IMR-90 (cell line): ENCODE data around the gene CYTH1. TPM values are rescaled to one million over a fixed set of nuclear protein-coding genes. Genes with fewer than 3 reads are reported as not detected.

Source experiments
- ATAC-seq: fragments of 200-7000 bp; cut with Tn5 transposase; 2 replicates; pipeline ENCODE4 v1.9.1; 2020; ENCODE audit warnings: low read depth, mild to moderate bottlenecking, moderate library complexity
- BruUV-seq: library from RNA; stranded (reverse); fragments of 400-500 nt; replicated peaks from 2 replicates; lab custom pipeline; 2021; lab: Mats Ljungman, UMichigan
- CTCF ChIA-PET: fragments of 300-600 bp; formaldehyde crosslinking; extraction: SDS; loops from one replicate; lab custom pipeline; 2021; ENCODE audit warnings: antibody characterized with exemption; lab: Yijun Ruan, JAX
- POLR2A ChIA-PET: fragments of 300-600 bp; sonication (Branson Sonifier 250); formaldehyde crosslinking; loops from one replicate; lab custom pipeline; 2022; ENCODE audit warnings: antibody characterized with exemption; ENCODE audit not compliant: unreplicated experiment; lab: Charles Lee
- DNase-seq: peaks from one replicate; pipeline ENCODE4 v3.0.0; 2013
- H2AFZ ChIP-seq: replicated peaks from 2 replicates; pipeline ENCODE3; 2013; ENCODE audit warnings: low read length, mild to moderate bottlenecking; ENCODE audit not compliant: poor library complexity
- H2AK5ac ChIP-seq: 2 replicates; pipeline ENCODE4 v1.6.1; 2013; ENCODE audit warnings: low read depth, low read length, inconsistent platforms
- H2AK9ac ChIP-seq: replicated peaks from 2 replicates; pipeline ENCODE3; 2013; ENCODE audit warnings: mild to moderate bottlenecking, low read depth, low read length, moderate library complexity; ENCODE audit not compliant: poor library complexity
- H2BK120ac ChIP-seq: 2 replicates; pipeline ENCODE4 v1.6.1; 2013; ENCODE audit warnings: low read depth, low read length, inconsistent platforms
- H2BK15ac ChIP-seq: 3 replicates; pipeline ENCODE4 v1.6.1; 2013; ENCODE audit warnings: low read depth, low read length, inconsistent platforms
- H2BK20ac ChIP-seq: 2 replicates; pipeline ENCODE4 v1.6.1; 2013; ENCODE audit warnings: low read depth, mild to moderate bottlenecking, inconsistent platforms, low read length, moderate library complexity
- H2BK5ac ChIP-seq: 2 replicates; pipeline ENCODE4 v1.6.1; 2013; ENCODE audit warnings: mild to moderate bottlenecking, low read depth, low read length, inconsistent platforms; ENCODE audit not compliant: poor library complexity, severe bottlenecking
- H3K14ac ChIP-seq: replicated peaks from 2 replicates; pipeline ENCODE4 v1.6.1; 2013; ENCODE audit warnings: low read depth, low read length, inconsistent platforms
- H3K18ac ChIP-seq: 2 replicates; pipeline ENCODE4 v1.6.1; 2013; ENCODE audit warnings: low read depth, low read length, control low read depth
- H3K23ac ChIP-seq: 2 replicates; pipeline ENCODE4 v1.6.1; 2013; ENCODE audit warnings: low read depth, low read length, inconsistent platforms
- H3K27ac ChIP-seq: 2 replicates; pipeline ENCODE4 v1.5.1; 2013; ENCODE audit warnings: mild to moderate bottlenecking, control low read depth, low read length; ENCODE audit not compliant: insufficient read depth
- H3K27me3 ChIP-seq: 2 replicates; pipeline ENCODE4 v1.6.1; 2013; ENCODE audit warnings: low read length; ENCODE audit not compliant: control insufficient read depth, insufficient read depth
- H3K36me3 ChIP-seq: 2 replicates; pipeline ENCODE4 v1.6.1; 2013; ENCODE audit warnings: low read length, mixed read lengths; ENCODE audit not compliant: control insufficient read depth, insufficient read depth
- H3K4ac ChIP-seq: 2 replicates; pipeline ENCODE4 v1.6.1; 2013; ENCODE audit warnings: low read depth, low read length, inconsistent platforms
- H3K4me1 ChIP-seq: 2 replicates; pipeline ENCODE4 v1.6.1; 2013; ENCODE audit warnings: low read length, mixed read lengths; ENCODE audit not compliant: control insufficient read depth, insufficient read depth
- H3K4me2 ChIP-seq: 2 replicates; pipeline ENCODE4 v1.6.1; 2013; ENCODE audit warnings: low read depth, mild to moderate bottlenecking, control low read depth, low read length, moderate library complexity
- H3K4me3 ChIP-seq: 2 replicates; pipeline ENCODE4 v1.5.1; 2013; ENCODE audit warnings: low read depth, mild to moderate bottlenecking, control low read depth, low read length, moderate library complexity; ENCODE audit not compliant: insufficient read depth
- H3K56ac ChIP-seq: 2 replicates; pipeline ENCODE4 v1.6.1; 2013; ENCODE audit warnings: low read length, inconsistent platforms; ENCODE audit not compliant: insufficient read depth; ENCODE audit errors: extremely low read depth
- H3K79me1 ChIP-seq, 2 experiments: 2 replicates each; pipeline ENCODE4 v1.6.1; 2013; ENCODE audit warnings: low read length in 2 of 2, inconsistent platforms in 1 of 2, low read depth in 1 of 2
- H3K9ac ChIP-seq: 2 replicates; pipeline ENCODE4 v1.6.1; 2013; ENCODE audit warnings: low read depth, low read length, control low read depth
- H3K9me1 ChIP-seq: 2 replicates; pipeline ENCODE4 v1.6.1; 2013; ENCODE audit warnings: low read length, inconsistent platforms; ENCODE audit not compliant: insufficient read depth
- H3K9me3 ChIP-seq: 2 replicates; pipeline ENCODE4 v1.6.1; 2013; ENCODE audit warnings: low read length; ENCODE audit not compliant: control insufficient read depth, insufficient read depth
- H4K20me1 ChIP-seq: 2 replicates; pipeline ENCODE4 v1.6.1; 2013; ENCODE audit warnings: low read length, inconsistent platforms; ENCODE audit not compliant: insufficient read depth
- H4K5ac ChIP-seq: 2 replicates; pipeline ENCODE4 v1.6.1; 2013; ENCODE audit warnings: mild to moderate bottlenecking, low read depth, low read length, control low read depth
- H4K8ac ChIP-seq, 2 experiments: 2 replicates each; pipeline ENCODE4 v1.6.1; 2013; ENCODE audit warnings: low read depth in 2 of 2, low read length in 2 of 2, control low read depth in 1 of 2, inconsistent platforms in 1 of 2
- H4K91ac ChIP-seq: 2 replicates; pipeline ENCODE4 v1.6.1; 2013; ENCODE audit warnings: low read depth, low read length, inconsistent platforms; ENCODE audit not compliant: insufficient read depth
- BHLHE40 ChIP-seq: fragments of 150-350 bp; IDR thresholded peaks from 2 replicates; pipeline ENCODE4 v1.6.1; 2016; ENCODE audit warnings: mild to moderate bottlenecking, low read depth, low read length
- CEBPB ChIP-seq: IDR thresholded peaks from 2 replicates; pipeline ENCODE4 v1.6.1; 2012; ENCODE audit warnings: low read depth, low read length, improper control_type of control experiment
- CTCF ChIP-seq: conservative IDR thresholded peaks from 2 replicates; pipeline ENCODE4 v1.5.1; 2012; ENCODE audit warnings: mild to moderate bottlenecking, low read depth, low read length, improper control_type of control experiment
- MAZ ChIP-seq: IDR thresholded peaks from 2 replicates; pipeline ENCODE4 v1.6.1; 2012; ENCODE audit warnings: low read depth, mild to moderate bottlenecking, low read length, improper control_type of control experiment, moderate library complexity, borderline replicate concordance
- MXI1 ChIP-seq: IDR thresholded peaks from 2 replicates; pipeline ENCODE4 v1.6.1; 2012; ENCODE audit warnings: low read depth, mild to moderate bottlenecking, low read length, moderate library complexity, borderline replicate concordance
- NFE2L2 ChIP-seq: fragments of 150-350 bp; IDR thresholded peaks from 2 replicates; pipeline ENCODE4 v1.6.1; 2016; ENCODE audit warnings: low read depth, mild to moderate bottlenecking, low read length
- POLR2A ChIP-seq: IDR thresholded peaks from 2 replicates; pipeline ENCODE4 v1.6.1; 2012; ENCODE audit warnings: mild to moderate bottlenecking, low read depth, low read length
- RAD21 ChIP-seq: IDR thresholded peaks from 2 replicates; pipeline ENCODE4 v1.6.1; 2012; ENCODE audit warnings: low read length, improper control_type of control experiment
- RCOR1 ChIP-seq: IDR thresholded peaks from 2 replicates; pipeline ENCODE4 v1.6.1; 2012; ENCODE audit warnings: mild to moderate bottlenecking, low read length, improper control_type of control experiment; ENCODE audit not compliant: insufficient replicate concordance
- RFX5 ChIP-seq: IDR thresholded peaks from 2 replicates; pipeline ENCODE4 v1.8.0; 2012; ENCODE audit warnings: low read depth, mild to moderate bottlenecking, low read length, moderate library complexity
- SMC3 ChIP-seq: fragments of 150-350 bp; IDR thresholded peaks from 2 replicates; pipeline ENCODE4 v1.6.1; 2016; ENCODE audit warnings: low read depth, mild to moderate bottlenecking, antibody characterized with exemption, low read length, moderate library complexity
- WGBS, 2 experiments: methylation state at CpG; one replicate each; pipeline versions ENCODE4 v1.1.5 to v1.1.7; 2013; ENCODE audit warnings: missing lambda C conversion rate in 2 of 2; ENCODE audit not compliant: insufficient read length in 1 of 2; ENCODE audit errors: extremely low coverage in 2 of 2; 5-methylcytosine and 5-hydroxymethylcytosine counted together
- dilution Hi-C: fragments of 300-500 bp; cut with HindIII; formaldehyde crosslinking; loops from one replicate; pipeline ENCODE4 v1.14.3; 2018; ENCODE audit warnings: low sequenced_read_pairs; ENCODE audit not compliant: unreplicated experiment
- in situ Hi-C: fragments of 300-500 bp; cut with MboI; formaldehyde crosslinking; loops from 3 replicates; pipeline ENCODE4 v1.14.3; 2019; ENCODE audit warnings: low sequenced_read_pairs, inconsistent platforms, mixed read lengths
- intact Hi-C: fragments of 100-400 bp; cut with micrococcal nuclease; formaldehyde crosslinking; loops from 2 replicates; pipeline ENCODE4 v1.10.0; 2022
- polyA plus RNA-seq, 3 experiments: library from polyadenylated mRNA; depleted of rRNA; stranded (reverse); fragments of >200 nt; gene quantifications; 2 replicates each; pipeline ENCODE4 v1.2.3, GENCODE V29; 2012; ENCODE audit warnings: low replicate concordance in 1 of 3
- total RNA-seq: library from RNA; depleted of rRNA; stranded (reverse); fragments of >200 nt; gene quantifications from 2 replicates; pipeline ENCODE4 v1.2.3, GENCODE V29; 2012
- TF ChIP-seq, protein P1 (sequence below): fragments of 150-350 bp; IDR thresholded peaks from 2 replicates; pipeline ENCODE4 v1.6.1; 2017; ENCODE audit warnings: mild to moderate bottlenecking, antibody characterized with exemption, low read length, low read depth
- TF ChIP-seq, protein P2 (sequence below): fragments of 150-350 bp; IDR thresholded peaks from 2 replicates; pipeline ENCODE4 v1.6.1; 2016; ENCODE audit warnings: low read depth, mild to moderate bottlenecking, low read length, moderate library complexity, borderline replicate concordance

CYTH1 gene
- total and polyA plus RNA-seq, 2 of the 4 experiments (the other 2 are of a cell fraction) = 7.9 to 12.4 TPM

GRCh38 chr17:78797691-78798585 is 15.9 kb upstream of the CYTH1 start:
- Histone ChIP-seq H3K4ac (no peak overlapping the region), H4K8ac (no peak overlapping the region), H4K91ac (no peak overlapping the region), H2AK9ac (no peak overlapping the region), H2BK120ac (no peak overlapping the region), H3K4me2 (no peak overlapping the region), H2BK20ac (no peak overlapping the region), H3K4me1 (peaks cover 2% of the 10 kb centered on the region; the same call in 1 of the 2 replicates), H3K14ac (no peak overlapping the region), H3K18ac (no peak overlapping the region), H2BK5ac (peak overlapping the region; percentile 36), H3K79me1 (peaks cover 12 to 65% of the 10 kb centered on the region in 2 experiments), H3K23ac (no peak overlapping the region), H2AK5ac (no peak overlapping the region), H3K9me1 (peaks cover 17% of the 10 kb centered on the region), H3K27me3 (no peaks in the 10 kb centered on the region), H4K20me1 (peaks cover 25% of the 10 kb centered on the region), H4K5ac (no peak overlapping the region), H3K27ac (no peak overlapping the region), H2BK15ac (no peak overlapping the region), H3K56ac (no peak overlapping the region), H3K9ac (no peak overlapping the region), H2AFZ (no peak overlapping the region), H3K9me3 (no peaks in the 10 kb centered on the region), H3K36me3 (peaks cover 68% of the 10 kb centered on the region), H3K4me3 (no peak overlapping the region)
- no TSS peak for BruUV-seq
- POLR2A ChIA-PET = interaction anchor here (0.6 kb wide), 1 partner anchor 13 kb away, joined by 6 read pairs; no protein-coding TSS in a partner anchor
- WGBS, 2 experiments = 88 to 100% methylated on average over 1 to 24 of the region's 28 CpGs
- ATAC-seq = no peak
- CTCF ChIA-PET = no interaction called here
- intact Hi-C loops (no loop called here), in situ Hi-C loops (no loop called here), dilution Hi-C loops (no loop called here)
- TF ChIP-seq, protein P1, sequence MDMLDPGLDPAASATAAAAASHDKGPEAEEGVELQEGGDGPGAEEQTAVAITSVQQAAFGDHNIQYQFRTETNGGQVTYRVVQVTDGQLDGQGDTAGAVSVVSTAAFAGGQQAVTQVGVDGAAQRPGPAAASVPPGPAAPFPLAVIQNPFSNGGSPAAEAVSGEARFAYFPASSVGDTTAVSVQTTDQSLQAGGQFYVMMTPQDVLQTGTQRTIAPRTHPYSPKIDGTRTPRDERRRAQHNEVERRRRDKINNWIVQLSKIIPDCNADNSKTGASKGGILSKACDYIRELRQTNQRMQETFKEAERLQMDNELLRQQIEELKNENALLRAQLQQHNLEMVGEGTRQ = no peak
- TF ChIP-seq NFE2L2 (no peak), CEBPB (no peak), MAZ (no peak), BHLHE40 (no peak), RFX5 (no peak), RAD21 (no peak), CTCF (no peak), RCOR1 (no peak), POLR2A (no peak), SMC3 (no peak), MXI1 (no peak)
- TF ChIP-seq, protein P2, sequence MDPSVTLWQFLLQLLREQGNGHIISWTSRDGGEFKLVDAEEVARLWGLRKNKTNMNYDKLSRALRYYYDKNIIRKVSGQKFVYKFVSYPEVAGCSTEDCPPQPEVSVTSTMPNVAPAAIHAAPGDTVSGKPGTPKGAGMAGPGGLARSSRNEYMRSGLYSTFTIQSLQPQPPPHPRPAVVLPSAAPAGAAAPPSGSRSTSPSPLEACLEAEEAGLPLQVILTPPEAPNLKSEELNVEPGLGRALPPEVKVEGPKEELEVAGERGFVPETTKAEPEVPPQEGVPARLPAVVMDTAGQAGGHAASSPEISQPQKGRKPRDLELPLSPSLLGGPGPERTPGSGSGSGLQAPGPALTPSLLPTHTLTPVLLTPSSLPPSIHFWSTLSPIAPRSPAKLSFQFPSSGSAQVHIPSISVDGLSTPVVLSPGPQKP = no peak
- no peak for DNase-seq
